AG04450 (cell line): Measurements from ENCODE around the gene CBX6. TPM values are rescaled to one million over a fixed set of nuclear protein-coding genes. Genes with fewer than 3 reads are reported as not detected.
A peak's percentile ranks its signal among the peaks of the same experiment; 100 is the strongest.

Source experiments
- CTCF ChIA-PET: fragments of 300-600, 350-600 bp; formaldehyde crosslinking; extraction: SDS; loops from one replicate; lab custom pipeline; 2022; ENCODE audit warnings: antibody characterized with exemption, inconsistent platforms; lab: Charles Lee
- POLR2A ChIA-PET: fragments of 350-600 bp; formaldehyde crosslinking; extraction: SDS; loops from one replicate; lab custom pipeline; 2021; ENCODE audit warnings: antibody characterized with exemption, inconsistent platforms; lab: Yijun Ruan, JAX
- DNase-seq: peaks from one replicate; pipeline ENCODE4 v3.0.0-alpha.2; 2011; ENCODE audit warnings: low read depth, low spot score
- H3K27ac ChIP-seq: one replicate; pipeline ENCODE4 v1.5.1; 2012; ENCODE audit warnings: low read depth, low read length, control low read depth
- H3K27me3 ChIP-seq: one replicate; pipeline ENCODE4 v1.6.0; 2012; ENCODE audit warnings: low read length; ENCODE audit not compliant: control insufficient read depth, insufficient read depth
- H3K4me3 ChIP-seq: 2 replicates; pipeline ENCODE4 v1.5.1; 2011; ENCODE audit warnings: mild to moderate bottlenecking, low read depth, low read length, control low read depth
- H3K9me3 ChIP-seq: 2 replicates; pipeline ENCODE4 v1.5.1; 2012; ENCODE audit warnings: low read length; ENCODE audit not compliant: control insufficient read depth, insufficient read depth
- polyA plus RNA-seq: library from polyadenylated mRNA; depleted of rRNA; stranded (reverse); fragments of >200 nt; gene quantifications from 2 replicates; pipeline ENCODE4 v1.2.3, GENCODE V29; 2011
- TF ChIP-seq, protein P1 (sequence below): IDR thresholded peaks from 2 replicates; pipeline ENCODE4 v1.5.1; 2011; ENCODE audit warnings: low read depth, low read length, control low read depth, inconsistent platforms

Gene CBX6
- polyA plus RNA-seq, 1 experiment = 14.7 TPM

DNA sequence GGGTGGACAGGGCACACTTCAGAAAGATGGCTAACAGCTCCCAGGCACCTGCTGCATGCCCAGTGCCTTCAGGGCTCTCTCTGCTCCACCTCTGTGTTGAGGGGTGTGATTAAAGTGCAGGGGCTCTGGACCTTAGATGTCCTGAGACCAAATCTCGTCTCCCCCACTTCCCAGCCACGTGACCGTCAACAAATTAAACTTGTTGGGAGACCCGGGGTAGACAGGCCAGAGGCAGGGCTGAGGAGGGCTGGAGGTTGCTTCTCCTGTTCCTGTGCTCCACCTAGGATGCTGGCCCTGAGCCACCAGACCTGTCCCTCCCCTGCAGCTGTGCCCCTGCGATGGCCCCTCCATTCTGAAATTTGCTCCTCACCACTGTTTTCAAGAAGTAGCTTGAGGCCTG is 45.2 kb downstream of the CBX6 start:
- Histone ChIP-seq H3K9me3 (peaks cover 14% of the 10 kb centered on the region), H3K27me3 (peaks cover 3% of the 10 kb centered on the region), H3K4me3 (no peak overlapping the region), H3K27ac (no peak overlapping the region)
- ChIA-PET CTCF (interaction anchor here (0.8 kb wide), 1 partner anchor 58 kb away, joined by 4 read pairs; no protein-coding TSS in a partner anchor), POLR2A (no interaction called here)
- no peak for DNase-seq
- TF ChIP-seq, protein P1, sequence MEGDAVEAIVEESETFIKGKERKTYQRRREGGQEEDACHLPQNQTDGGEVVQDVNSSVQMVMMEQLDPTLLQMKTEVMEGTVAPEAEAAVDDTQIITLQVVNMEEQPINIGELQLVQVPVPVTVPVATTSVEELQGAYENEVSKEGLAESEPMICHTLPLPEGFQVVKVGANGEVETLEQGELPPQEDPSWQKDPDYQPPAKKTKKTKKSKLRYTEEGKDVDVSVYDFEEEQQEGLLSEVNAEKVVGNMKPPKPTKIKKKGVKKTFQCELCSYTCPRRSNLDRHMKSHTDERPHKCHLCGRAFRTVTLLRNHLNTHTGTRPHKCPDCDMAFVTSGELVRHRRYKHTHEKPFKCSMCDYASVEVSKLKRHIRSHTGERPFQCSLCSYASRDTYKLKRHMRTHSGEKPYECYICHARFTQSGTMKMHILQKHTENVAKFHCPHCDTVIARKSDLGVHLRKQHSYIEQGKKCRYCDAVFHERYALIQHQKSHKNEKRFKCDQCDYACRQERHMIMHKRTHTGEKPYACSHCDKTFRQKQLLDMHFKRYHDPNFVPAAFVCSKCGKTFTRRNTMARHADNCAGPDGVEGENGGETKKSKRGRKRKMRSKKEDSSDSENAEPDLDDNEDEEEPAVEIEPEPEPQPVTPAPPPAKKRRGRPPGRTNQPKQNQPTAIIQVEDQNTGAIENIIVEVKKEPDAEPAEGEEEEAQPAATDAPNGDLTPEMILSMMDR = no peak

DNA sequence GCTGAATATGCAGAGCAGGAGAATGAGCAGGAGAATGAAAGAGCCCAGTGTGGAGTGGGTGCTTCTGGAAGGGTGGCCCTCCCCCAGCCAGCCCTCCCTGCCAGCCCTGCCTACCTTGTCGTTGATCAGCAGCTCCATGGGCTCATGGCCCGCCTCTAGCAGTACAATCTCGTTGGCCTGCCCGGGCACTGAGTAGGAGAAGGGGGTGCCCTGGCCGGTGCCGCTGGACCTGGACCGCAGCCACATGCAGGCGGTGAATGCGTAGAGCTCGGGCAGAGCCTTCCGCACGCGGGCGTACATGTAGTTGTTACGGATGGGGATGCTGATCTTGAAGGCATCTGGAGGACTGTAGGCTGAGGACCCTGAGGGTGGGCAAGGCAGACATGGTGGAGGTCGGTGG is 45.6 kb downstream of the CBX6 start:
- Histone ChIP-seq H3K4me3 (no peak overlapping the region), H3K9me3 (peaks cover 11% of the 10 kb centered on the region), H3K27ac (no peak overlapping the region), H3K27me3 (peaks cover 3% of the 10 kb centered on the region)
- POLR2A ChIA-PET = no interaction called here
- CTCF ChIA-PET = no interaction called here
- no peak for DNase-seq
- TF ChIP-seq, protein P1 = no peak

DNA sequence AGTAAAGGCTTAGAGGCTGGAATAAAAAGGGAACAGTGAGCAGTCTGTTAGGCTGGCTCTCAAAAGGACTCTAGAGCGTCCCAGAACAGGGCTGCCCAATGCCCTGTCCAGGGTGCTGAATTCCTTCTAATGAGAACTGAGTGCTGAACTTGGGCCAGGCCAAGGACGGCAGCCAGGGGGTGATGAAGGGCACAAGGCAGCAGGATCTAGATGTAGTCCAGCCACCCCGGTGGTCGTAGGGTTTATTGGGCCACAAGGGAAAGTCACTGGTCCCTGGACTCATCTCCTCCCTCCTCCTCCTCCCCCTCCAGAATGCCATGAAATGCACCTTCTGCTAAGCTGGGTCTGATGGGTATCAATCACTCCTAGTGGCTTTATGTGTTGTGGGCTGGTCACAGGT is 47.4 kb downstream of the CBX6 start:
- TF ChIP-seq, protein P1 = peak; percentile 74
- Histone ChIP-seq H3K4me3 (no peak overlapping the region), H3K27ac (no peak overlapping the region), H3K9me3 (peaks cover 4% of the 10 kb centered on the region), H3K27me3 (peaks cover 3% of the 10 kb centered on the region)
- DNase-seq = peak; percentile 38
- POLR2A ChIA-PET = no interaction called here
- CTCF ChIA-PET = interaction anchor here (0.8 to 1.2 kb wide), 2 partner anchors 10 to 14 kb away, joined by 3 read pairs; no protein-coding TSS in a partner anchor

DNA sequence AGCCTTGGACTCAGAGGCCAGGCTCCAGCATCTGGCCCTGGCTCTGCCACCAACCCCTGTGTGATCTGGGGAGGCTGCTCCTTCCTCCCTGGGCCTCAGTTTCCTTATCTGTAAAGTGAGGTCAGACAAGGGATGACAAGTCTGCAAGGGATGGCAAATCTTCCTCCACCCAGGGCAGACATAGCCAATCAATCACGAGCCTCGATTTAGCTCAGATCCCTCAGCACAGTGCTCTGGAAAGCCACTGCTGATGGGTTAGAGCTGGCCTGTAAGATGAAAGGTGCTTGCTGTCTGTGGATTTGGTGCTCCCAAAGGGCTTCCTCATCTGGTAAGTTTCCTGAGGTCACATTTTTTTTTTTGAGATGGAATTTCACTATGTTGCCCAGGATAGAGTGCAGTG is 48.4 kb downstream of the CBX6 start:
- DNase-seq = no peak
- POLR2A ChIA-PET = no interaction called here
- peaks cover 2% of the 10 kb centered on the region for H3K9me3 ChIP-seq
- H3K27ac ChIP-seq = no peak overlapping the region
- TF ChIP-seq, protein P1 = no peak
- peaks cover 8% of the 10 kb centered on the region for H3K27me3 ChIP-seq
- CTCF ChIA-PET = interaction anchor here (0.6 kb wide), 1 partner anchor 75 kb away, joined by 4 read pairs; no protein-coding TSS in a partner anchor
- no peak overlapping the region for H3K4me3 ChIP-seq

DNA sequence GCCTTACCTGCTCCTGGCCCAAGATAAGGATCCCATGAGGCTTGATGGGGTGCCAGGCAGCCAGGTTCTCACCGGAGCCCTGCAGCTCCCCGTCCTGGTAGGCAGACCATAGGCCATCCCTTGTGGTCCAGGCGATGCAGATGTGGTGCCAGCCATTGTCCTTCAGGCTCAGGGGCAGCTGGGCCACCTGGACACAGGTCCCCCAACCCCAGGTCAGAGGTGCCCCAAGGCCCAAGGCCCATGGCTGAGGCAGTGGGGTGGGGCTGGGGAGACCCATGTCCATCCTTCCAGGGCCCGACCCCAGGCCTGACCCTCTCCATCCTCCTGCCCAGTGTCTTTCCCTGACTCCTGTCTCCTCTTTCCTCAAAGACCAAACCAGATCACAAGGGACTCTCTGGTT is 48.9 kb downstream of the CBX6 start:
- H3K9me3 ChIP-seq = no peaks in the 10 kb centered on the region; the same call in 1 of the 2 replicates
- ChIA-PET POLR2A (no interaction called here), CTCF (no interaction called here)
- H3K27ac ChIP-seq = no peak overlapping the region
- peaks cover 9% of the 10 kb centered on the region for H3K27me3 ChIP-seq
- H3K4me3 ChIP-seq = no peak overlapping the region
- TF ChIP-seq, protein P1 = no peak
- no peak for DNase-seq
